Measurements from ENCODE around the gene HINT1.

Gene HINT1

DNA sequence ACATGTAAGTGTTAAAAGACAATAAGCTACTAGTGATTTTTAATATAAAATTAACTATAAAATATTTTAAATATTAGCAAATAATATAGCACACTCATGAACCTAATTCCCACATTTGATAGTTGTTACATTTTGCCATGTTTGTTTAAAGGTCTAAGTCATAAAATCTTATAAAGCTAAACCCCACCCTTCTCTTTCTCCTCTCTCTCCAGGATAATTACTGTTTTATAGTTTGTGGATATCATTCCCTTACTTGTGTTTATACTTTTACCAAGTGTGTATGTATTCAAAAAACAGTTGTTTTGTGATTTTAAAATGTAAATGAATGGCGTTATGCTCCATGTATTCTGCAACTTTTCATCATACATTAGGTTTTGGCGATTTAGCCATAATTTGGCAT lies 39.9 kb upstream of the HINT1 start:
- TF ChIP-seq FOXP2 (optimal IDR thresholded peaks at IDR 0.05; ENCODE audit: borderline replicate concordance, extremely low read depth, extremely low read length, insufficient read depth) (no peak), POLR2AphosphoS5 (IDR thresholded peaks at IDR 0.05; ENCODE audit: low read depth, low read length) (no peak), SIN3A (IDR thresholded peaks at IDR 0.05; ENCODE audit: borderline replicate concordance, insufficient read depth, low read length) (no peak), TAF1 (IDR thresholded peaks at IDR 0.05; ENCODE audit: borderline replicate concordance, insufficient read depth, low read length) (no peak)
- TF ChIP-seq, protein P1, sequence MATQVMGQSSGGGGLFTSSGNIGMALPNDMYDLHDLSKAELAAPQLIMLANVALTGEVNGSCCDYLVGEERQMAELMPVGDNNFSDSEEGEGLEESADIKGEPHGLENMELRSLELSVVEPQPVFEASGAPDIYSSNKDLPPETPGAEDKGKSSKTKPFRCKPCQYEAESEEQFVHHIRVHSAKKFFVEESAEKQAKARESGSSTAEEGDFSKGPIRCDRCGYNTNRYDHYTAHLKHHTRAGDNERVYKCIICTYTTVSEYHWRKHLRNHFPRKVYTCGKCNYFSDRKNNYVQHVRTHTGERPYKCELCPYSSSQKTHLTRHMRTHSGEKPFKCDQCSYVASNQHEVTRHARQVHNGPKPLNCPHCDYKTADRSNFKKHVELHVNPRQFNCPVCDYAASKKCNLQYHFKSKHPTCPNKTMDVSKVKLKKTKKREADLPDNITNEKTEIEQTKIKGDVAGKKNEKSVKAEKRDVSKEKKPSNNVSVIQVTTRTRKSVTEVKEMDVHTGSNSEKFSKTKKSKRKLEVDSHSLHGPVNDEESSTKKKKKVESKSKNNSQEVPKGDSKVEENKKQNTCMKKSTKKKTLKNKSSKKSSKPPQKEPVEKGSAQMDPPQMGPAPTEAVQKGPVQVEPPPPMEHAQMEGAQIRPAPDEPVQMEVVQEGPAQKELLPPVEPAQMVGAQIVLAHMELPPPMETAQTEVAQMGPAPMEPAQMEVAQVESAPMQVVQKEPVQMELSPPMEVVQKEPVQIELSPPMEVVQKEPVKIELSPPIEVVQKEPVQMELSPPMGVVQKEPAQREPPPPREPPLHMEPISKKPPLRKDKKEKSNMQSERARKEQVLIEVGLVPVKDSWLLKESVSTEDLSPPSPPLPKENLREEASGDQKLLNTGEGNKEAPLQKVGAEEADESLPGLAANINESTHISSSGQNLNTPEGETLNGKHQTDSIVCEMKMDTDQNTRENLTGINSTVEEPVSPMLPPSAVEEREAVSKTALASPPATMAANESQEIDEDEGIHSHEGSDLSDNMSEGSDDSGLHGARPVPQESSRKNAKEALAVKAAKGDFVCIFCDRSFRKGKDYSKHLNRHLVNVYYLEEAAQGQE (IDR thresholded peaks at IDR 0.05; ENCODE audit: insufficient read depth in 1 of 2, low read depth in 2 of 2, low read length in 2 of 2), result no peak

DNA sequence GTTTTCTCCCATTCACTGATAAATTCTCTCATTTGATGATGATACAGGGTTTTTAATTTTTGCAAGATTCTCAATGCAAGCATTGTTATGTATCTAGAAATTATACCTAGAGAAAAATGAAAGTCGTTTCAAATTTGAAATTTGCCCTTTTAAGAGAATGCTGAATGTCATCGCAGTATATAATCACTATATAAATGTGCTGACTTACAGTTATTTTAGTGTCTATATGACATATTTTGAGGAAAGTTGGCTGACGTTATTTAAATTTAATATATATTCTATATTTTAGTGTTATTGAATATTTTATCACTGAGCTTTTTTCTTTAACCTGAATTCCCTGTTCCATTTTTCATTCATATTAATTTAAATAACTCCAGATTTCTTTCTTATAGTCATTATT lies 35.5 kb upstream of the HINT1 start:
- TF ChIP-seq POLR2AphosphoS5 (IDR thresholded peaks at IDR 0.05; ENCODE audit: low read depth, low read length), result no peak
- no peak for TF ChIP-seq TAF1 (IDR thresholded peaks at IDR 0.05; ENCODE audit: borderline replicate concordance, insufficient read depth, low read length)
- TF ChIP-seq, protein P1 (IDR thresholded peaks at IDR 0.05; ENCODE audit: insufficient read depth in 1 of 2, low read depth in 2 of 2, low read length in 2 of 2), result no peak

DNA sequence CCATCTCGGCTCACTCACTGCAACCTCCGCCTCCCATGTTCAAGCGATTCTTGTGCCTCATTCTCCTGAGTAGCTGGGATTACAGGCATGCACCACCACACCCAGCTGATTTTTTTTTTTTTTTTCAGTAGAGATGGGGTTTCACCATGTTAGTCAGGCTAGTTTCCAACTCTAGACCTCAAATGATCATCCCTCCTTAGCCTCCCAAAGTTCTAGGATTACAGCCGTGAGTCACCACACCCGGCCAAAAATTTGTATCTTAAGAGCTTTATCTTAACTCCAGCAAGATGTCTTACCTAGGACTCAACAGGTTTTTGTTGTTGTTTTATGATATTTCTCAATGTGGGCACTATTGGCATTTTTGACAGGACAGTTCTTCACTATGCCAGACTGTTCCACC lies 33.6 kb upstream of the HINT1 start:
- TF ChIP-seq SIN3A (IDR thresholded peaks at IDR 0.05; ENCODE audit: borderline replicate concordance, insufficient read depth, low read length) (no peak), FOXP2 (optimal IDR thresholded peaks at IDR 0.05; ENCODE audit: borderline replicate concordance, extremely low read depth, extremely low read length, insufficient read depth) (no peak), TAF1 (IDR thresholded peaks at IDR 0.05; ENCODE audit: borderline replicate concordance, insufficient read depth, low read length) (no peak), POLR2AphosphoS5 (IDR thresholded peaks at IDR 0.05; ENCODE audit: low read depth, low read length) (no peak)
- TF ChIP-seq, protein P1 (IDR thresholded peaks at IDR 0.05; ENCODE audit: insufficient read depth in 1 of 2, low read depth in 2 of 2, low read length in 2 of 2), result no peak

DNA sequence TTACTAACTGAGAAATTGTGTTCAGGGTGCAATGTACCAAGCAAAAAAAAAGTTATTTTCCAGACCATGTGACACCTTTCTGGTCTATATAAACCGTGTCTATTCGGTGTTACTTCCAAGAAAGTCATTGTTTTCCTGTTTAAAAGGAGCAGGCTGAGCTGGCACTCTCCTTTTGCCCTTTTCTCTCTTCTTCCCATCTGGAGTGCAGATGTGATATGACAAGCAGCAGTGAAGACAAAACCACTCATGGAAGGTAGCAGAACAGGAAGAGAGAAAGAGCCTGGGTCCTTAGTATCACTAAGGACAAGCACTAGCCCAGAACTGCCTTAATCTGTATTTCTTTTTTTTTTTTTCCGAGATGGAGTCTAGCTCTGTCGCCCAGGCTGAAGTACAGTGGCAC lies 31.3 kb upstream of the HINT1 start:
- no peak for TF ChIP-seq SIN3A (IDR thresholded peaks at IDR 0.05; ENCODE audit: borderline replicate concordance, insufficient read depth, low read length)
- no peak for TF ChIP-seq POLR2AphosphoS5 (IDR thresholded peaks at IDR 0.05; ENCODE audit: low read depth, low read length)
- TF ChIP-seq FOXP2 (optimal IDR thresholded peaks at IDR 0.05; ENCODE audit: borderline replicate concordance, extremely low read depth, extremely low read length, insufficient read depth), result no peak
- TF ChIP-seq, protein P1 (IDR thresholded peaks at IDR 0.05; ENCODE audit: insufficient read depth in 1 of 2, low read depth in 2 of 2, low read length in 2 of 2), result no peak
- no peak for TF ChIP-seq TAF1 (IDR thresholded peaks at IDR 0.05; ENCODE audit: borderline replicate concordance, insufficient read depth, low read length)

DNA sequence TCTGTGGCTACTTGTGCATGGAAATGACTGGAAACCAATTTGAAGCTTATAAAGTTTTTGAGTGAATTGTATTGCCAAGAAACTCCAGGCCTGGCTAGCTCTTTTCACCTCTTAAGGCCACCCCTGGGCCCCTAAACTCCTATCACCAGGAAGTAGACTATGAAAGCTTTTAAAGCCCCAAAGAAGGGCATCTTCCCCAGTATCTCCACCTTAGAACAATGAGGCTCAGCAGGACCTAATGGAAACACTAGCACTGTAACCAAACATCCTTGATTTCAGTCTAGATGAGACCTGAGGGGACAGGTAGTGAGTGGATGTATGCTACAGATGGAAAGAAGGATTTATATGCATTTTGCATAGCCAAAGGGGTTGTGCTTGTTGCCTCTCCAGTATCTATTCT lies 30.6 kb upstream of the HINT1 start:
- no peak for TF ChIP-seq POLR2AphosphoS5 (IDR thresholded peaks at IDR 0.05; ENCODE audit: low read depth, low read length)
- TF ChIP-seq SIN3A (IDR thresholded peaks at IDR 0.05; ENCODE audit: borderline replicate concordance, insufficient read depth, low read length), result no peak
- no peak for TF ChIP-seq TAF1 (IDR thresholded peaks at IDR 0.05; ENCODE audit: borderline replicate concordance, insufficient read depth, low read length)
- TF ChIP-seq, protein P1 (IDR thresholded peaks at IDR 0.05; ENCODE audit: insufficient read depth in 1 of 2, low read depth in 2 of 2, low read length in 2 of 2), result no peak
- no peak for TF ChIP-seq FOXP2 (optimal IDR thresholded peaks at IDR 0.05; ENCODE audit: borderline replicate concordance, extremely low read depth, extremely low read length, insufficient read depth)
